ENCODE measurements around the gene GCSH. TPM values are rescaled to one million over a fixed set of nuclear protein-coding genes. Genes with fewer than 3 reads are reported as not detected.
A peak's percentile ranks its signal among the peaks of the same experiment; 100 is the strongest.

GCSH gene
- total RNA-seq, 1 donor from 2014 or later: 30.3 TPM

- no peak for DNase-seq (ENCODE audit: low spot score)
- H3K9me3 Mint-ChIP-seq (ENCODE audit: unreplicated experiment): no peaks in the 10 kb centered on the region
- H3K36me3 Mint-ChIP-seq (ENCODE audit: low read depth, unreplicated experiment): no peaks in the 10 kb centered on the region
- peaks cover 5% of the 10 kb centered on the region for H3K27me3 Mint-ChIP-seq (ENCODE audit: unreplicated experiment)
- H3K4me3 Mint-ChIP-seq (ENCODE audit: unreplicated experiment): peak overlapping the region; percentile 81
- H3K4me1 Mint-ChIP-seq (ENCODE audit: unreplicated experiment): no peaks in the 10 kb centered on the region
- TF ChIP-seq, protein P1, sequence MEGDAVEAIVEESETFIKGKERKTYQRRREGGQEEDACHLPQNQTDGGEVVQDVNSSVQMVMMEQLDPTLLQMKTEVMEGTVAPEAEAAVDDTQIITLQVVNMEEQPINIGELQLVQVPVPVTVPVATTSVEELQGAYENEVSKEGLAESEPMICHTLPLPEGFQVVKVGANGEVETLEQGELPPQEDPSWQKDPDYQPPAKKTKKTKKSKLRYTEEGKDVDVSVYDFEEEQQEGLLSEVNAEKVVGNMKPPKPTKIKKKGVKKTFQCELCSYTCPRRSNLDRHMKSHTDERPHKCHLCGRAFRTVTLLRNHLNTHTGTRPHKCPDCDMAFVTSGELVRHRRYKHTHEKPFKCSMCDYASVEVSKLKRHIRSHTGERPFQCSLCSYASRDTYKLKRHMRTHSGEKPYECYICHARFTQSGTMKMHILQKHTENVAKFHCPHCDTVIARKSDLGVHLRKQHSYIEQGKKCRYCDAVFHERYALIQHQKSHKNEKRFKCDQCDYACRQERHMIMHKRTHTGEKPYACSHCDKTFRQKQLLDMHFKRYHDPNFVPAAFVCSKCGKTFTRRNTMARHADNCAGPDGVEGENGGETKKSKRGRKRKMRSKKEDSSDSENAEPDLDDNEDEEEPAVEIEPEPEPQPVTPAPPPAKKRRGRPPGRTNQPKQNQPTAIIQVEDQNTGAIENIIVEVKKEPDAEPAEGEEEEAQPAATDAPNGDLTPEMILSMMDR (IDR thresholded peaks at IDR 0.05; ENCODE audit: unreplicated experiment): no peak
- H3K27ac Mint-ChIP-seq (ENCODE audit: unreplicated experiment): no peak overlapping the region
Measured at GRCh38 chr16:81095653-81095952, 592 bp downstream of the GCSH start.

GRCh38 chr16:81094771-81095251 lies 1.4 kb downstream of the GCSH start:
- H3K36me3 Mint-ChIP-seq (ENCODE audit: low read depth, unreplicated experiment): no peaks in the 10 kb centered on the region
- H3K27ac Mint-ChIP-seq (ENCODE audit: unreplicated experiment): no peak overlapping the region
- peaks cover 5% of the 10 kb centered on the region for H3K27me3 Mint-ChIP-seq (ENCODE audit: unreplicated experiment)
- no peaks in the 10 kb centered on the region for H3K9me3 Mint-ChIP-seq (ENCODE audit: unreplicated experiment)
- H3K4me3 Mint-ChIP-seq (ENCODE audit: unreplicated experiment): peak overlapping the region; percentile 81
- H3K4me1 Mint-ChIP-seq (ENCODE audit: unreplicated experiment): no peaks in the 10 kb centered on the region
- TF ChIP-seq, protein P1 (IDR thresholded peaks at IDR 0.05; ENCODE audit: unreplicated experiment): no peak
- DNase-seq (ENCODE audit: low spot score): no peak

DNA sequence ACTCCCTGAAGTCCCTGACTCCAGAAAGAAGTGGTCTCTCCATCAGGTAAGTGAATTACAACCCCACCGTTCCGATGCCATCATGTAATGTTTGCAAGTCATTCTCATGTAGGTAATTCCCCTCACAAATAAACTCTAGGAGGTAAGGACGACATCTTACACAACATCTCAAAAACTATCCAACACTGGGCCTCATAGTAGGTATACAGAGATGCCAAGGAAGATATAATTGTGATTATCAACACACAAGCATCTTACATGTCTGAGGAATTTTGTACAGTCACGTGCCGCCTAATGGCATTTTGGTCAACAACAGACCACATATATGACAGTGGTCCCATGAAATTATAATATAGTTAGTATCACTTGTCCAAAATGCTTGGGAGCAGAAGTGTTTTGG lies 7.4 kb downstream of the GCSH start:
- Mint-ChIP-seq H3K36me3 (ENCODE audit: low read depth, unreplicated experiment) (no peaks in the 10 kb centered on the region), H3K4me3 (ENCODE audit: unreplicated experiment) (no peak overlapping the region), H3K27ac (ENCODE audit: unreplicated experiment) (no peak overlapping the region), H3K4me1 (ENCODE audit: unreplicated experiment) (no peaks in the 10 kb centered on the region), H3K9me3 (ENCODE audit: unreplicated experiment) (no peaks in the 10 kb centered on the region), H3K27me3 (ENCODE audit: unreplicated experiment) (peaks cover 2% of the 10 kb centered on the region)
- DNase-seq (ENCODE audit: low spot score): no peak
- TF ChIP-seq, protein P1 (IDR thresholded peaks at IDR 0.05; ENCODE audit: unreplicated experiment): no peak

- Mint-ChIP-seq H3K4me1 (ENCODE audit: unreplicated experiment) (peaks cover 2% of the 10 kb centered on the region), H3K27ac (ENCODE audit: unreplicated experiment) (no peak overlapping the region), H3K27me3 (ENCODE audit: unreplicated experiment) (no peaks in the 10 kb centered on the region), H3K36me3 (ENCODE audit: low read depth, unreplicated experiment) (no peaks in the 10 kb centered on the region), H3K9me3 (ENCODE audit: unreplicated experiment) (no peaks in the 10 kb centered on the region), H3K4me3 (ENCODE audit: unreplicated experiment) (no peak overlapping the region)
- TF ChIP-seq, protein P1 (IDR thresholded peaks at IDR 0.05; ENCODE audit: unreplicated experiment): no peak
- DNase-seq (ENCODE audit: low spot score): no peak
Measured at GRCh38 chr16:81081014-81081413, 15.2 kb downstream of the GCSH start.

DNA sequence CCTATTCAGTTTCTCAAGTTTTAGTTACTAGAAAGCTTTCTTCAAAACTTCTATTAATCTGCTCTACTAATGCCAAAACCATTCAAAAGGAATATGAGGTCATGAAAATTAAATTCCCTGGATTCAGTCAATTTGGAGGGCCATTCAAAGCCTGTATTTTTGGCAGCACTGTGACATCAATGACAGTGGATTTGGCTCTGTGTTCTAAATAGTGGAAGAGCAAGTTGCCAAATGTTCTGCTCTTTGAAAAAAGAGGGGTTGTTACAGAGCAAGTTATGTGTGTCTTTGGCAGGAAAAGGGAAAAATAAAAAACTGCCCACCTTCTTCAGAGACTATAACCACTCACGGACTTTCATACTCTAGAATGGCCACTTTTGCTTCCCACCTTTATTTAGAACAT lies 16.0 kb downstream of the GCSH start:
- H3K9me3 Mint-ChIP-seq (ENCODE audit: unreplicated experiment): no peaks in the 10 kb centered on the region
- H3K4me1 Mint-ChIP-seq (ENCODE audit: unreplicated experiment): peaks cover 2% of the 10 kb centered on the region
- H3K36me3 Mint-ChIP-seq (ENCODE audit: low read depth, unreplicated experiment): no peaks in the 10 kb centered on the region
- H3K27ac Mint-ChIP-seq (ENCODE audit: unreplicated experiment): no peak overlapping the region
- no peak overlapping the region for H3K4me3 Mint-ChIP-seq (ENCODE audit: unreplicated experiment)
- TF ChIP-seq, protein P1 (IDR thresholded peaks at IDR 0.05; ENCODE audit: unreplicated experiment): no peak
- H3K27me3 Mint-ChIP-seq (ENCODE audit: unreplicated experiment): no peaks in the 10 kb centered on the region
- no peak for DNase-seq (ENCODE audit: low spot score)

All from endothelial cell (in vitro differentiated cells).